Endothelial cell of umbilical vein (primary cell): ENCODE data around the gene RABEP2. TPM values are rescaled to one million over a fixed set of nuclear protein-coding genes. Genes with fewer than 3 reads are reported as not detected.

ENCODE experiments used
- BruUV-seq: library from RNA; stranded (reverse); fragments of 400-500 nt; replicated peaks from 2 replicates; lab custom pipeline; 2021; lab: Mats Ljungman, UMichigan
- CTCF ChIA-PET: fragments of 300-600, 350-600 bp; sonication (Branson Sonifier 250); formaldehyde crosslinking; loops from one replicate; lab custom pipeline; 2021; ENCODE audit warnings: antibody characterized with exemption, inconsistent platforms; lab: Charles Lee
- POLR2A ChIA-PET: fragments of 300-600, 350-600 bp; sonication (Branson Sonifier 250); formaldehyde crosslinking; loops from one replicate; lab custom pipeline; 2021; ENCODE audit warnings: antibody characterized with exemption, inconsistent platforms; lab: Charles Lee
- DNase-seq: peaks from one replicate; pipeline ENCODE4 v3.0.0-alpha.2; 2011; ENCODE audit warnings: low read depth, low spot score
- FAIRE-seq: peaks from 2 replicates; lab custom pipeline; 2011; peaks lifted over from hg19 to GRCh38; lab: Jason Lieb, UNC
- H2AFZ ChIP-seq: 2 replicates; pipeline ENCODE4 v1.6.0; 2012; ENCODE audit warnings: low read depth, low read length, control low read depth, inconsistent platforms
- H3K27ac ChIP-seq: 2 replicates; pipeline ENCODE4 v1.5.1; 2011; ENCODE audit warnings: low read depth, mild to moderate bottlenecking, control low read depth, low read length, moderate library complexity; ENCODE audit not compliant: insufficient read depth
- H3K27me3 ChIP-seq, 2 experiments: 2 replicates each; pipeline versions ENCODE4 v1.6.0 to v1.6.1; 2011; ENCODE audit warnings: low read length in 2 of 2, mixed read lengths in 1 of 2; ENCODE audit not compliant: control insufficient read depth in 2 of 2, insufficient read depth in 2 of 2
- H3K36me3 ChIP-seq, 2 experiments: 2 replicates in 1 of 2; 3 replicates in 1 of 2; pipeline ENCODE4 v1.5.1; 2011; ENCODE audit warnings: low read length in 2 of 2, mild to moderate bottlenecking in 1 of 2, moderate library complexity in 1 of 2; ENCODE audit not compliant: control insufficient read depth in 2 of 2, insufficient read depth in 2 of 2; ENCODE audit errors: extremely low read depth in 1 of 2
- H3K4me1 ChIP-seq: 3 replicates; pipeline ENCODE4 v1.5.1; 2011; ENCODE audit warnings: mild to moderate bottlenecking, low read length; ENCODE audit not compliant: control insufficient read depth, insufficient read depth; ENCODE audit errors: extremely low read depth
- H3K4me2 ChIP-seq: 2 replicates; pipeline ENCODE4 v1.6.1; 2011; ENCODE audit warnings: low read length, control low read depth, mixed read lengths; ENCODE audit not compliant: insufficient read depth
- H3K4me3 ChIP-seq, 3 experiments: fragments of 200-600 bp in 1 of 3; sonication (generic), shearing (Covaris generic) in 1 of 3; replicated peaks in 1 of 3; 2 replicates each; pipeline ENCODE4 v1.5.1; 2011 to 2016; ENCODE audit warnings: control low read depth in 3 of 3, low read length in 3 of 3, mild to moderate bottlenecking in 2 of 3, inconsistent platforms in 1 of 3, low read depth in 1 of 3, moderate library complexity in 1 of 3; ENCODE audit not compliant: insufficient read depth in 1 of 3
- H3K79me2 ChIP-seq: 2 replicates; pipeline ENCODE4 v1.6.0; 2012; ENCODE audit warnings: low read length, inconsistent platforms; ENCODE audit not compliant: control insufficient read depth, insufficient read depth
- H3K9ac ChIP-seq: replicated peaks from 2 replicates; pipeline ENCODE3; 2011; ENCODE audit warnings: low read length, control low read depth; ENCODE audit not compliant: insufficient read depth; ENCODE audit errors: extremely low read depth
- H3K9me1 ChIP-seq: replicated peaks from 3 replicates; pipeline ENCODE4 v1.6.0; 2011; ENCODE audit warnings: mild to moderate bottlenecking, low read length; ENCODE audit not compliant: control insufficient read depth, insufficient read depth; ENCODE audit errors: extremely low read depth
- H3K9me3 ChIP-seq: replicated peaks from 2 replicates; pipeline ENCODE4 v1.5.1; 2012; ENCODE audit warnings: low read length, inconsistent platforms; ENCODE audit not compliant: control insufficient read depth, insufficient read depth
- H4K20me1 ChIP-seq: replicated peaks from 2 replicates; pipeline ENCODE3; 2011; ENCODE audit warnings: mild to moderate bottlenecking, low read length; ENCODE audit not compliant: control insufficient read depth, insufficient read depth; ENCODE audit errors: extremely low read depth
- EZH2 ChIP-seq: IDR thresholded peaks from 2 replicates; pipeline ENCODE4 v1.6.1; 2012; ENCODE audit warnings: borderline replicate concordance, low read depth, mild to moderate bottlenecking, moderate library complexity, low read length, inconsistent platforms; ENCODE audit not compliant: severe bottlenecking
- FOS ChIP-seq: IDR thresholded peaks from 2 replicates; pipeline ENCODE4 v1.6.1; 2011; ENCODE audit warnings: mild to moderate bottlenecking, low read length, moderate library complexity, borderline replicate concordance; ENCODE audit not compliant: insufficient read depth
- GATA2 ChIP-seq: IDR thresholded peaks from 2 replicates; pipeline ENCODE4 v1.7.0; 2011; ENCODE audit warnings: low read depth, mild to moderate bottlenecking, moderate library complexity, mixed read lengths, low read length; ENCODE audit not compliant: insufficient read length, insufficient read depth
- JUN ChIP-seq: IDR thresholded peaks from 2 replicates; pipeline ENCODE4 v1.6.1; 2011; ENCODE audit warnings: borderline replicate concordance, low read depth; ENCODE audit not compliant: insufficient read length, insufficient read depth
- MYC ChIP-seq: IDR thresholded peaks from one replicate; pipeline ENCODE4 v1.6.1; 2011; ENCODE audit warnings: mild to moderate bottlenecking, low read depth, low read length
- POLR2A ChIP-seq: IDR thresholded peaks from 2 replicates; pipeline ENCODE4 v1.6.1; 2012; ENCODE audit warnings: low read depth, mild to moderate bottlenecking, control low read depth, low read length
- POLR2AphosphoS5 ChIP-seq: IDR thresholded peaks from 2 replicates; pipeline ENCODE4 v1.6.1; 2012; ENCODE audit warnings: low read depth, mild to moderate bottlenecking, control low read depth, low read length, moderate library complexity; ENCODE audit not compliant: insufficient read depth
- dilution Hi-C: fragments of 300-500 bp; cut with MboI; formaldehyde crosslinking; loops from one replicate; pipeline ENCODE4 v1.15.0; 2019; ENCODE audit warnings: low sequenced_read_pairs; ENCODE audit not compliant: extremely low pct_ligation_motif_present
- intact Hi-C: fragments of 100-400 bp; cut with micrococcal nuclease; formaldehyde crosslinking; loops from one replicate; pipeline ENCODE4 v1.10.0; 2022
- polyA plus RNA-seq, 4 experiments: library from polyadenylated mRNA; depleted of rRNA in 3 of 4; stranded (reverse) in 3 of 4; unstranded in 1 of 4; fragments of >200 nt; gene quantifications; 2 replicates each; pipeline versions ENCODE4 v1.2.1 to v1.2.3, GENCODE V29; 2011 to 2012; ENCODE audit warnings: missing spikeins in 1 of 4
- total RNA-seq: library from RNA; stranded (reverse); gene quantifications from 2 replicates; pipeline ENCODE4 v1.2.3, GENCODE V29; 2021
- TF ChIP-seq, protein P1 (sequence below): IDR thresholded peaks from 2 replicates; pipeline ENCODE4 v1.6.1; 2011; ENCODE audit not compliant: insufficient read depth, insufficient read length
- TF ChIP-seq, protein P2 (sequence below), 2 donors: IDR thresholded peaks; 1 replicate in 1 of 2; 2 replicates in 1 of 2; pipeline ENCODE4 v1.5.1; 2011; ENCODE audit warnings: low read length in 2 of 2, mild to moderate bottlenecking in 2 of 2, moderate library complexity in 2 of 2, control low read depth in 1 of 2, inconsistent platforms in 1 of 2, low read depth in 1 of 2; ENCODE audit not compliant: insufficient read depth in 1 of 2; ENCODE audit errors: extremely low read depth in 1 of 2

RABEP2 gene
- total and polyA plus RNA-seq, 2 donors (not counting 3 experiments of a cell fraction or from before 2014, with no cell fraction given): 25.9 to 37.4 TPM

DNA sequence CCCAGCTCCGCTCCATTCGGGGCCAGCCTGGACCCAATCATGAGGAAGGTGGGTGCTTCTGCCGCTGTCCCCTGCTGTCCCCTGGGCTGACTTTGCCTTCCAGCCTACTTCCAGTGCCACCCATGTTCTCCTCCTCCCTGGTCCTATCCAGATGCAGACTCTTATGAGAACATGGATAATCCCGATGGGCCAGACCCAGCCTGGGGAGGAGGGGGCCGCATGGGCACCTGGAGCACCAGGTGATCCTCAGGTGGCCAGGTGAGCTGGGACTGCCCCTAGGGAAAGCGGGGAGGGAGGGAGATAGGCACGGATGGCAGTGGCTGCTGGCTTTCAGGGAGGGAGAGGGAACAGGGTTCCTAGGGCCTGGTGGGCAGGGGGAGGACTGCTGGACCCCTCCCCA is 13.7 kb upstream of the RABEP2 start:
- no TSS peak for BruUV-seq
- H3K27me3 ChIP-seq: no peaks in the 10 kb centered on the region
- FAIRE-seq (no peak), DNase-seq (no peak)
- ChIA-PET POLR2A (no interaction called here), CTCF (interaction anchor here (1.1 kb wide), 1 partner anchor 12 kb away, joined by 3 read pairs; the partner anchor contains the start of gene NFATC2IP)
- H3K4me3 ChIP-seq: no peak overlapping the region
- H3K4me2 ChIP-seq: no peak overlapping the region
- H2AFZ ChIP-seq: no peak overlapping the region
- H3K9ac ChIP-seq: no peak overlapping the region
- no peaks in the 10 kb centered on the region for H3K36me3 ChIP-seq
- intact Hi-C loops: no loop called here
- H3K27ac ChIP-seq: no peak overlapping the region
- no peaks in the 10 kb centered on the region for H3K79me2 ChIP-seq
- no peak for TF ChIP-seq MYC
- no peak for TF ChIP-seq JUN
- TF ChIP-seq EZH2: no peak
- no peaks in the 10 kb centered on the region for H4K20me1 ChIP-seq
- dilution Hi-C loops: no loop called here
- no peaks in the 10 kb centered on the region for H3K9me3 ChIP-seq
- no peaks in the 10 kb centered on the region for H3K9me1 ChIP-seq
- no peaks in the 10 kb centered on the region for H3K4me1 ChIP-seq

- no peaks in the 10 kb centered on the region for H4K20me1 ChIP-seq
- no peaks in the 10 kb centered on the region for H3K9me3 ChIP-seq
- TF ChIP-seq POLR2A: no peak
- TF ChIP-seq FOS: no peak
- no peak for TF ChIP-seq JUN
- no peak for TF ChIP-seq POLR2AphosphoS5
- no peak for TF ChIP-seq EZH2
- TF ChIP-seq, protein P1, sequence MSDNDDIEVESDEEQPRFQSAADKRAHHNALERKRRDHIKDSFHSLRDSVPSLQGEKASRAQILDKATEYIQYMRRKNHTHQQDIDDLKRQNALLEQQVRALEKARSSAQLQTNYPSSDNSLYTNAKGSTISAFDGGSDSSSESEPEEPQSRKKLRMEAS: no peak
- no peak for TF ChIP-seq MYC
- TF ChIP-seq, protein P2, sequence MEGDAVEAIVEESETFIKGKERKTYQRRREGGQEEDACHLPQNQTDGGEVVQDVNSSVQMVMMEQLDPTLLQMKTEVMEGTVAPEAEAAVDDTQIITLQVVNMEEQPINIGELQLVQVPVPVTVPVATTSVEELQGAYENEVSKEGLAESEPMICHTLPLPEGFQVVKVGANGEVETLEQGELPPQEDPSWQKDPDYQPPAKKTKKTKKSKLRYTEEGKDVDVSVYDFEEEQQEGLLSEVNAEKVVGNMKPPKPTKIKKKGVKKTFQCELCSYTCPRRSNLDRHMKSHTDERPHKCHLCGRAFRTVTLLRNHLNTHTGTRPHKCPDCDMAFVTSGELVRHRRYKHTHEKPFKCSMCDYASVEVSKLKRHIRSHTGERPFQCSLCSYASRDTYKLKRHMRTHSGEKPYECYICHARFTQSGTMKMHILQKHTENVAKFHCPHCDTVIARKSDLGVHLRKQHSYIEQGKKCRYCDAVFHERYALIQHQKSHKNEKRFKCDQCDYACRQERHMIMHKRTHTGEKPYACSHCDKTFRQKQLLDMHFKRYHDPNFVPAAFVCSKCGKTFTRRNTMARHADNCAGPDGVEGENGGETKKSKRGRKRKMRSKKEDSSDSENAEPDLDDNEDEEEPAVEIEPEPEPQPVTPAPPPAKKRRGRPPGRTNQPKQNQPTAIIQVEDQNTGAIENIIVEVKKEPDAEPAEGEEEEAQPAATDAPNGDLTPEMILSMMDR (IDR thresholded peaks at IDR 0.05; ENCODE audit: extremely low read depth in 1 of 2, insufficient read depth in 1 of 2, low read depth in 1 of 2, low read length in 2 of 2): no peak
- no peak for TF ChIP-seq GATA2
- CTCF ChIA-PET: interaction anchor here (1.1 kb wide), 1 partner anchor 13 kb away, joined by 3 read pairs; the partner anchor contains the start of gene NFATC2IP
- DNase-seq (no peak), FAIRE-seq (no peak)
- intact Hi-C loops: loop anchor here (2.0 kb wide), 1 partner anchor 13 kb away; the partner anchor contains the start of gene NFATC2IP
- H3K4me1 ChIP-seq: no peaks in the 10 kb centered on the region
- no peak overlapping the region for H3K4me2 ChIP-seq
- BruUV-seq: no TSS peak
- POLR2A ChIA-PET: no interaction called here
- H3K9me1 ChIP-seq: no peaks in the 10 kb centered on the region
- no peak overlapping the region for H3K4me3 ChIP-seq
- dilution Hi-C loops: no loop called here
- H3K27ac ChIP-seq: no peak overlapping the region
- H2AFZ ChIP-seq: no peak overlapping the region
- H3K79me2 ChIP-seq: no peaks in the 10 kb centered on the region
- no peaks in the 10 kb centered on the region for H3K27me3 ChIP-seq
- H3K36me3 ChIP-seq: no peaks in the 10 kb centered on the region
- H3K9ac ChIP-seq: no peak overlapping the region
Measured at GRCh38 chr16:28937222-28937876, 12.3 kb upstream of the RABEP2 start.
